AG09309 (cell line): ENCODE results near the gene SELENOW.
A peak's percentile ranks its signal among the peaks of the same experiment; 100 is the strongest.
"Not testable (repeated sequence)": the region's sequence is repeated elsewhere in the genome, so short reads cannot be mapped to it uniquely, and the experiment has no call there.

ENCODE experiments used
- DNase-seq: peaks from one replicate; pipeline ENCODE4 v3.0.0-alpha.2; 2010; ENCODE audit warnings: low read depth
- H3K4me3 ChIP-seq: 2 replicates; pipeline ENCODE4 v1.5.1; 2011; ENCODE audit warnings: mild to moderate bottlenecking, low read depth, low read length, moderate library complexity; ENCODE audit not compliant: control insufficient read depth
- CTCF ChIP-seq: IDR thresholded peaks from 2 replicates; pipeline ENCODE4 v1.5.1; 2011; ENCODE audit warnings: mild to moderate bottlenecking, low read depth, low read length, inconsistent platforms; ENCODE audit not compliant: insufficient read depth, control insufficient read depth; ENCODE audit errors: missing control alignments

Gene SELENOW

GRCh38 chr19:47740866-47741519 is 37.5 kb upstream of the SELENOW start:
- DNase-seq, result no peak
- no peak overlapping the region for H3K4me3 ChIP-seq
- no peak for TF ChIP-seq CTCF

GRCh38 chr19:47741544-47742140 is 36.9 kb upstream of the SELENOW start:
- TF ChIP-seq CTCF, result no peak

GRCh38 chr19:47742634-47743033 is 35.9 kb upstream of the SELENOW start:
- H3K4me3 ChIP-seq, result peak overlapping the region; percentile 17
- no peak for DNase-seq
- TF ChIP-seq CTCF, result no peak

More at GRCh38 chr19:47741544-47742140, 36.9 kb upstream of the SELENOW start:
- H3K4me3 ChIP-seq, result no peak overlapping the region
- DNase-seq, result no peak

GRCh38 chr19:47745010-47745901 is 33.2 kb upstream of the SELENOW start, which contains the start of gene NOP53:
Gene NOP53 (plus strand): TSS chr19:47745546. CDS start chr19:47745560, 14 bp downstream.
- peak within 1 kb of the TSS; percentile 78 for H3K4me3 ChIP-seq
- peak; percentile 91 for DNase-seq
- TF ChIP-seq CTCF, result no peak

- H3K4me3 ChIP-seq, result peak overlapping the region; percentile 78
- not testable (repeated sequence) for DNase-seq
Observed at GRCh38 chr19:47746129-47746528, 32.4 kb upstream of the SELENOW start.

- no peak overlapping the region for H3K4me3 ChIP-seq
- DNase-seq, result no peak
Observed at GRCh38 chr19:47749326-47749725, 29.2 kb upstream of the SELENOW start.

More at GRCh38 chr19:47749326-47749725, 29.2 kb upstream of the SELENOW start:
- TF ChIP-seq CTCF, result no peak
